MG63 (cell line): ENCODE measurements around the gene TYW1B. TPM values are rescaled to one million over a fixed set of nuclear protein-coding genes. Genes with fewer than 3 reads are reported as not detected.
"Not testable (repeated sequence)": the region's sequence is repeated elsewhere in the genome, so short reads cannot be mapped to it uniquely, and the experiment has no call there.

Experiments
- DNase-seq: peaks from one replicate; pipeline ENCODE4 v3.0.0-alpha.2; 2020
- H3K27me3 ChIP-seq: fragments of 250-450 bp; sonication (Bioruptor Pico); 2 replicates; pipeline ENCODE4 v1.5.1; 2020; ENCODE audit warnings: mild to moderate bottlenecking, moderate library complexity
- H3K36me3 ChIP-seq: fragments of 250-450 bp; sonication (Bioruptor Pico); 2 replicates; pipeline ENCODE4 v1.5.1; 2020; ENCODE audit warnings: mild to moderate bottlenecking, moderate library complexity
- H3K4me3 ChIP-seq: fragments of 250-450 bp; sonication (Bioruptor Pico); 2 replicates; pipeline ENCODE4 v1.5.1; 2020; ENCODE audit warnings: mild to moderate bottlenecking, moderate library complexity
- H3K9me3 ChIP-seq: fragments of 250-450 bp; sonication (Bioruptor Pico); 2 replicates; pipeline ENCODE4 v1.5.1; 2020; ENCODE audit warnings: mild to moderate bottlenecking, moderate library complexity
- total RNA-seq: library from RNA; depleted of rRNA; stranded (reverse); fragments of >200 nt; shearing (Covaris generic); gene quantifications from 2 replicates; pipeline ENCODE4 v1.2.3, GENCODE V29; 2014; ENCODE audit warnings: low replicate concordance

The TYW1B gene
- total RNA-seq, 1 experiment from 2014 or later: 3.6 TPM

DNA sequence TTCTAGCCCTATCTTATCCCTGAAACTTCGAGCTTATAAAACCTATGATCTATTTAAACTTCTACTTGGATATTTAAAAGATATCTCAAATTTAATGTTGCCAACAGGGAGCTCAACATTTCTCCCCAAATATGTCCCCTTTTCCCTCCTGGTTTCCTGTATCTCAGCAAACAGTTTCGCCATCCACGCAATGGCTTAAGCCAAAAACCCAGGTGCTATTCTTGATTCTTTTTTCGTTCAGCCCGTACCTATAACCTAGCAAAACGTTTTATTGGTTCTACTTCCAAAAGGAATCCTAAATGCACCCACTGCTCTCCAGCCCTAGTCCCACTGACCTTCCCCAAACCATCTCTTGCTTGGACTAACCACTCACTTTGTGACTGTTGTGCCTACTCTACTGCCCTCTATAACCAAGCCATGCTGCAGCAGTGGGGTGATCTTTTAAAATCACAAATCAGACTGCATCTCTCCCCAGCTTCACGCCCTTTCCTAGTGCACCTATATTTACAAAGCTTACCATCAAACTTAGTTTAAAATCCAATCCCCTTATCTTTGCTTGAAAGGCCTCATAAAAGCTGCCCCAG, 201.5 kb downstream of the TYW1B start:
- H3K27me3 ChIP-seq, H3K4me3 ChIP-seq, H3K36me3 ChIP-seq, H3K9me3 ChIP-seq, DNase-seq: not testable (repeated sequence)

DNA sequence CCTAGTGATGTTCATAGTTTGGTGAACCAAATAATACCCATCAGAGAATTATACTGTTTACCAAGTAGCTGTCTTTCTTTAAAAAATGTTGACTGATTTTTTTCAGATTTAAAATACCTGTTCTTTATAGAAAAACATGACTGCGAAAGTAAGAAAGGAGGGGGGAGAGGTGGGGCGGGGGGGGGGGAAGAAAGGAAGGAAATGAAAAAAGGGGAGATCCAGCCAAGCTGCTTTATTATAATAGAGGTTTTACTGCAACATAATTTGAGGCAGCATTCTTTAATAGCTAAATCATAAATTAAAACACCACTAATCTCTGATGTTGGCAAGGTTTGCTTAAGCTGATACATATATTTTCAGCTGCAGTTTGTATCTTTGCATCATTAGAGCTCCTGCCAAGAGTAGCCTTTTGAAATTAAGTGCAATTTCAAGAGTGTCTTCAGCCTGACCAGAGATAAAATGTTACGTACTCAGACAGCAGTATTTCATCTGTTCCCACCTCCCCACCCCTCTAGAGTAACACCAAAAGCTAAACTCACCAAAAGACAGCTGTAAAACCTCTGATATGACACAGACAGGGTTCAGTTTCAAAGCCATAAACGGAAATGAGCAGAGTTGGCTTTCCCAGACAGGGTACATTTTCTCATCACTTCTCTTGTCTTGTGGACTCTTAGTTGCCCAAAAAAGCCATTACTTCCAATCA, 202.1 kb downstream of the TYW1B start:
- H3K4me3 ChIP-seq, H3K27me3 ChIP-seq, H3K36me3 ChIP-seq, H3K9me3 ChIP-seq, DNase-seq: not testable (repeated sequence)

DNA sequence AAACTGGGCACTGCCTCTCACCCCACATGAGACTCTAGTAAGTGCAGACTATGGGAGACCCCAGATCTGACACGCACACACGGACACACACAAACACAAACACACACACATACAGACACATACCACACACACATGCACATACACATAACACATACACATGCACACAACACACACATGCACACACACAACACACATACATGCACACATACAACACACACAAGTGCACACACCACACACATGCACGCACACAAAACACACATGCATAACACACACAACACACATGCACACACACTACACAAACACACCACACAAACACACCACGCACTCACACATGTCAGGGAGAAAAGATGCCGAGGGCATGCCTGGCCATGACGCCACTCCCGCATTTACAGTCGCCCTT, 205.5 kb downstream of the TYW1B start:
- Histone ChIP-seq H3K4me3 (no peak overlapping the region), H3K9me3 (no peaks in the 10 kb centered on the region), H3K36me3 (no peaks in the 10 kb centered on the region), H3K27me3 (no peaks in the 10 kb centered on the region)
- DNase-seq: no peak

DNA sequence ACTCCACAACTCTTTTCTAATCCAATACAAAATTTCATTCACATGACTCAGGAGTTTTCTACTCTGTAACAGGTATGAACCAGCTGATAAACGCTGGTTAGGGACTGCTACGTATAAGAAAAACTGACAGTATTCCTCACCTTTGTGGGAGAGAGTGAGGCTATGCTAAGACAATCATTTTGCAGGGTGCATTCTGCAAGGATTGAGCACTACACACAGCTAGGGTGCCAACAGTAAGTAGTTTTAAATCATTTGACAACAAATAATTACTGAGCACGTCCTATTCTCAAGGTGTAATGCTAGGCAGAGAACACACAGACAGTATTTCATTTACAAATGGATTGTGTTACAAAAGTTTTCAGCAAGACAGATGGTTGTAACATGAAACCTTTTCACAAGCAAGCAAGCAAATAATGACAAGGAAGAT, 206.2 kb downstream of the TYW1B start:
- not testable (repeated sequence) for H3K9me3 ChIP-seq, H3K27me3 ChIP-seq, DNase-seq, H3K36me3 ChIP-seq, H3K4me3 ChIP-seq

DNA sequence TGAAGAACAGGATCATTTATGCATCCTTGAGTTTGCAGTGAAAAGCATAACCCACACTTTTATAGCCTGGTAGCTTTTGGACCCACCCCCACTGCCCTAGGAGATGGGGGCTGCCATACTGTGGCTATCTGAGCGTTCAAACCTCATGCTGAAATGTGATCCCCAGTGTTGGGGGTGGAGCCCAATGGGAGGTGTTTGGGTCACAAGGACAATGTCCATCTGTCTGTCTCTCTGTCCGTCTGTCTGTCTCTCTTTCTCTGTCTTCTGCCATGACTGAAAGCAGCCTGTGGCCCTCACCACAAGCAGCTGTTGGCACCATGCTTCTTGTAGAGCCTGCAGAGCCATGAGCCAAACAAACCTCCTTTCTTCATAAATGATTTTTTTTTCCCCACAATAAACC, 207.1 kb downstream of the TYW1B start:
- DNase-seq, H3K9me3 ChIP-seq, H3K4me3 ChIP-seq, H3K36me3 ChIP-seq, H3K27me3 ChIP-seq: not testable (repeated sequence)

DNA sequence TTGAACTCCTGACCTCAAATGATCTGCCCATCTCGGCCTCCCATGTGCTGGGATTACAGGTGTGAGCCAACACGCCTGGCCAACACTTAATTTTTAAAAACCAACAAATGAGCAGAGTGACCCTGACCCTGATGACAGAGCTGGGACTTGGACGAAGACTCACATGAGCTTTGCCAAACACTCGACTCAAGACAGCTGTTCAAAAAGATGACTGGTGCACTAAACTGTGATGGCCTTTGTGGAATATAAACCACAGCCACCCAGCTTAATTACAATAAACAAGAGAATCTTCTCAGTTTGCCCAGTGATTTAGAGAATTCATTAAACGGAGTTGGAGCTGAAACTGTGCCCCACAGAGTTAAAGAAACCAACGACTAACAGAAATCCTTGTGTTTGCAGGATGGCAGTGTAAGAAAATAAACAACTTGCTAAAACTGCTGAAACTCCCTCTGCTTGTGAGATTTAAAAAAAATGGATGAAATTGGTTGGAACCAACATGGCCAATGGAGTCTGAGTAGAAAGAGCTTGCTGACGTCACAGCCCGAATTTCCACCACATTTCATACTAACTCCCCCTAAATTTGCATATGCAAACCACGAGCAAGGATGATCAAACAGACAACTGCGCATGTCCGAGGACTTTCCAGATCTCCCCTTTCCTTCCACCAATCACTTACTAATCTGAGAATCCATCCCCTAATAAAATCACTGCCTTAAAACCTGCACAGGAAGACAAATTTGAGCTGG, 209.4 kb downstream of the TYW1B start:
- H3K4me3 ChIP-seq, H3K36me3 ChIP-seq, H3K9me3 ChIP-seq, H3K27me3 ChIP-seq: not testable (repeated sequence)
- DNase-seq: peak; percentile 49

DNA sequence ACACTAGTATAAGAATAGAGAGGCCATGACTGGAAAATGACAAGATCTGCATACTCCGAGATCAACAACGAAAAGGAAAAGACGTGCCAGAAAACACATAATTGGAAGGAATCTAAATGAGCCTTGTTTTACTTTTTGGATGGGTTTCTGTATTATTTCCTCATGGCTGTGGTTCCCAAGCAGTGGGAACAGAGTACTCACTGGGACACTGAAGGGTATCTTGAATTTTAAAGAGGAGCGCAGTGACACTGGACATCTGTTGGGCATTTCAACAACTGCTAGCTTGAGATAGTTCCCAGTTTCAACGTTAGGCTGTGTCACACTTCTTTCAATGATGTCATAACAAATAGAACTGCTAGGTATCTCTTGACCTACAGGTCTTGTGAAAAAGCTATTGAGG, 218.2 kb downstream of the TYW1B start:
- H3K36me3 ChIP-seq, DNase-seq, H3K4me3 ChIP-seq, H3K27me3 ChIP-seq, H3K9me3 ChIP-seq: not testable (repeated sequence)

DNA sequence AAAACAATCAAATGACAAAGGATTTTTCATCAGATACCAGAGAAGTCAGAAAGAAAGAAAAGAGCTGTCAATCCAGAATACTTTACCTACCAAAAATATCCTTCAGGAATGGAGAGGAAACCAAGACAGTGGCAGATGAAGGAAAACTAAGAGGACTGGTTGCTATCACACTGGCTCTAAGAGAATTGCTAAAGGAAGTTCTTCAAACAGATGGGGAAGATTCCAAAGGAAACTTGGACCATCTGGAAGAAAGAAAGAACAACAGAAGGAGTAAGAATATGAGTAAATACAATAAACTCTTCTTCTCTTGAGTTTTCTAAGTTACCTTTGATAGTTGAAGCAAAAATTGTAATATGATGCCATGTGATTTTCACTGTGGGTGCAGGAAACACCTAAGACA, 220.0 kb downstream of the TYW1B start:
- not testable (repeated sequence) for DNase-seq, H3K36me3 ChIP-seq, H3K4me3 ChIP-seq, H3K27me3 ChIP-seq, H3K9me3 ChIP-seq

DNA sequence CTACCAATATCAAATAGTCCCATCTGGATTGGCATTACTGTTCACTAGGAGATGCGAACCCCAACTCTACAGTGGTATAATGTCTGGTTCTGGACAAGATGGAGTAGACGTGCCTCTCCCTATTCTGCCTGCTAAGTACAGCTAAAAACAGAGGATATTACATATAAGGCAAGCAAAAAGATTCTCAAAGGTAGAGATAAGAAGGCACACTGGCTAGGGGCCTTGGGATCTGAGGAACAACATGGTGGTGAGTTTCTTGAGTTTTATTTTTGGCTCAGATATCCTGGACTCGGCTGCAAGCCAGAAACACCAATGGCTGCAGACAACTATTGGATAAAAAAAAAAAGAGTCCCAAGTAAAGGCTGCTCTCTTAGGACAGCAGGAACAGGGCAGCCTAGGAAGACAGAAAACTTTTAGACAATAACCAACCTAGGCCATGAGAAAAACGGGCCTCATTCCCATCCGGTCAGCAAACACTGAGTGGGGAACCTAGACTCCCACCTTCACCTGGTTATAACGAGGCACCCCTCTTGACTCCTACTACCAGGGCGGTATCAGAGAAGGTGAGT, 222.1 kb downstream of the TYW1B start:
- not testable (repeated sequence) for H3K9me3 ChIP-seq, DNase-seq, H3K4me3 ChIP-seq, H3K36me3 ChIP-seq, H3K27me3 ChIP-seq

DNA sequence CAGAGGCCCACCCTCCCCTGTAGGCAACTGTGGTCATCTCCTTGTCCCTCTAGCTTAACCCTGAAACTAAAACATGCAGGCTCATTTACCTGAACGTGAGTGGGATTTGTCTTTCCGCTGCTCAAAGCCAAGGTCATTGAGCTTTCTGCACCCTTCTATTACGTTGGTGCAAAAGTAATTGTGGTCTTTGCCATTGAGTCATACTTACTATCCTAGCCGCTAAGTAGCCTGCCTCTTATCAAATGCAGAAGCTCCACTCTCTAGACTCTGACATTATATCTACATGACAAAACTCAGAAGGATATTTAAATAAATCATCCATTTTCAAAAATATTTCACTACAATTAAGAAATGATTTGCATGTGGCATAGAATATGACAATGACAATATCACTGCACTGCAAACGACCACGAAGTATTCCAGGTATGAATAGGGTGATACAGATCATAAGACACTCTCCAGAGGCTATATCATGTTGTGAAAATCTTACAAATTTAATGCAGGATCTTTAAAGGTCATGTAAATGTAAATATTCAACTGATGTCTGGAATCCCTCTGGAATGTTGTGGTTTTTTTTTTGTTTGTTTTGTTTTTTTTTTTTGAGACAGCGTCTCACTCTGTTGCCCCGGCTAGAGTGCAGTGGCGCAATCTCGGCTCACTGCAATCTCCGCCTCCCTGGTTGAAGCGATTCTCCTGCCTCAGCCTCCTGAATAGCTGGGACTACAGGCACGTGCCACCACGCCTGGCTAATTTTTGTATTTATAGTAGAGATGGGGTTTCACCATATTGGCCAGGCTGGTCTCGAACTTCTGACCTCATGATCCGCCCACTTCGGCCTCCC, 223.0 kb downstream of the TYW1B start:
- not testable (repeated sequence) for DNase-seq, H3K27me3 ChIP-seq, H3K4me3 ChIP-seq, H3K36me3 ChIP-seq, H3K9me3 ChIP-seq

DNA sequence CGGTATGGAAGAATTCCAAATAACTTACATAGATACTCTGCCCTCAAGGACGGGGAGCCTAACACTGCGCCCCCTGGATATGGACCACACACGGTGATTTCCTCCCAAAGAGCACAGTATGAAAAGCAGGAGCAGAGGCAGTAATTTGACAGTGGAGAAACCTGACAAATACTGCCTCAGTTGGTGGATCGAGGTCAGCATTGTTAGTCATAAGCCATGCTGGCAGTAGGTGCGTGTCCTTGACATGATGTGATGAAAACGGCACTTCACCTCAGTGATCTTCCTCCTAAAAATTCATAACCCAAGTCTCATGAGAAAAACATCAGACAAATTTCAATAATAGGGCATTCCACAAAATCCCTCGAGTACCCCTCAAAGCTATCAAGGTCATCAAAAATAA, 224.5 kb downstream of the TYW1B start:
- H3K27me3 ChIP-seq, H3K9me3 ChIP-seq, H3K4me3 ChIP-seq, DNase-seq, H3K36me3 ChIP-seq: not testable (repeated sequence)

DNA sequence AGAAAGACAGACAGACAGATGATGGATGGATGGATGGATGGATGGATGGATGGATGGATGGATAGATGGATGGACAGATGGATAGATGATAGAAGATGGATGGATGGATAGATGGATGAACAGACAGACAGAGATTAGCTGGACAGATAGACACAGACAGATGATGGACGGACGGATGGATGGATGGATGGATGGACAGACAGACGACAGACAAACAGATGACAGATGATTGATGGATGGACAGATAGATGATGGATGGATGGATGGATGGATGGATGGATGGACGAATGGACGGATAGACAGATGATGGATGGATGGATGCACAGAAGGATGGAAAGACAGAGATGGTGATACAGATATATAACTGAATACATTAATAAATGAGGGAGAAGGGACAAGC, 224.9 kb downstream of the TYW1B start:
- no peak for DNase-seq
- Histone ChIP-seq H3K36me3 (no peaks in the 10 kb centered on the region), H3K9me3 (no peaks in the 10 kb centered on the region), H3K4me3 (no peak overlapping the region), H3K27me3 (no peaks in the 10 kb centered on the region)

DNA sequence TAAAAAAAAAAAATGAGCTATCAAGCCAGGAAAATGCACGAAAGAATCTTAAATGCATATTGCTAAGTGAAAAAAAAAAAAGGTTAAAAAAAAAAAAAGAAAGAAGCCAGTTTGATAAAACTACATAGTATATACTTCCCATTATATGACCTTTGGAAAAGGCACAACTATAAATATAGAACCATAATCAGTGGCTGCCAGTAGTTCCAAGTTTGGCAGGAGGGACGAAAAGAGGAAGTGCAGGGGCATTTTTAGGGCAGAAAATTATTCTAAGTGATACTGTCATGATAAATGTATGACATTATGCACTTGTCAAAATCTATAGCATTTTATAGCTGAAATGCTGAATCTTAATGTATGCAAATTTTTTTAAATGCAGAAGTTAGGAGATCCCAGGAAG, 226.3 kb downstream of the TYW1B start:
- not testable (repeated sequence) for DNase-seq, H3K9me3 ChIP-seq, H3K4me3 ChIP-seq, H3K27me3 ChIP-seq, H3K36me3 ChIP-seq

DNA sequence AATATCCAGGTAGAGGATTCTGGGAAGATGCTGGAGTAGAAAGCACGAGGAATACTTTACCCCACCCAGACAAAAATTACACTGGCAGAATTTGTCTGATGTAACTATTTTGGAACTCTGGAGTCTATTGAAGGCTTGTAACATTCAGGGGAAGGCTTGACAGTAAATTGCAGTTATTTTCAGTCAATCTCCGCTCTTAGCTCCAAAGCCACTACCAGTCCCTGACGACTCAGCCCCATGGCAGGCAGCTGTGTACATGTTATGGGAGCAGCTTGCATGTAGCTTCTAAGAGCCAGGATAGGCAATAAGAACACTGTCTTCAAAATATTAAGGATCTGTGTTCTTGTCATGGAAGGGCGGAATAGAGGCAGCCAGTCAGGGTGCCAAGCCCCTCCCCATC, 238.0 kb downstream of the TYW1B start:
- H3K36me3 ChIP-seq, H3K4me3 ChIP-seq, DNase-seq, H3K9me3 ChIP-seq, H3K27me3 ChIP-seq: not testable (repeated sequence)

DNA sequence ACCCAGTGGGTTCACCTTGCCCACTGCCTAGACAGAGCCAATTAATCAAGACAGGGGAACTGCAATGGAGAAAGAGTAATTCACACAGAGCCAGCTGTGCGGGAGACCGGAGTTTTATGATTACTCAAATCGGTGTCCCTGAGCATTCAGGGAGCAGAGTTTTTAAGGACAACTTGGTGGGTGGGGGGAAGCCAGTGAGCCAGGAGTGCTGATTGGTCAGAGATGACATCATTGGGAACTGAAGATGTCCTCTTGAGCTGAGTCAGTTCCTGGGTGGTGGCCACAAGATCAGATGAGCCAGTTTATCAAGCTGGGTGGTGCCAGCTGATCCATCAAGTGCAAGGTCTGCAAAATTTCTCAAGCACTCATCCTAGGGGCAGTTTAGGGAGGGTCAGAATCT, 240.7 kb downstream of the TYW1B start:
- peak; percentile 1 for DNase-seq
- H3K36me3 ChIP-seq, H3K4me3 ChIP-seq: not testable (repeated sequence)

DNA sequence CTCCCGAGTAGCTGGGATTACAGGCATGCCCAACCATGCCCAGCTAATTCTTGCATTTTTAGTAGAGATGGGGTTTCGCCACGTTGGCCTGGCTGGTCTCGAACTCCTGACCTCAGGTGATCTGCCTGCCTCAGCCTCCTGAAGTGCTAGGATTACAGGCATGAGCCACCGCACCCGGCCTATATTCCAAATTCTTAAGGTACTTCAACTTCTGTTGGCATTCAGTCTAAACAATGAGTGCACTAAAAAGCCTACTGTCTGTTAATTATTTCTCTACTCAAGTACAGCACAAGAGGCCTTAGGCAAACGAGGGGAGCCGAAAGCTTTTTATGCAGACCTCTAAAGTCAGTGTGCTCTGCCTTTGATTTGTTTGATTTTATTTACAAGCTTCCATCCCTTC, 243.4 kb downstream of the TYW1B start:
- not testable (repeated sequence) for H3K4me3 ChIP-seq, H3K27me3 ChIP-seq, H3K9me3 ChIP-seq, DNase-seq, H3K36me3 ChIP-seq

More for the DNA sequence above, 240.7 kb downstream of the TYW1B start:
- H3K27me3 ChIP-seq, H3K9me3 ChIP-seq: not testable (repeated sequence)
